ENCODE measurements around the gene SERINC4.

SERINC4 gene

GRCh38 chr15:43749690-43750345, 50.2 kb downstream of the SERINC4 start:
- TF ChIP-seq RAD21 (IDR thresholded peaks at IDR 0.05; ENCODE audit: low read depth), result no peak
- TF ChIP-seq EP300 (IDR thresholded peaks at IDR 0.05; ENCODE audit: borderline replicate concordance), result no peak
- TF ChIP-seq CREB1 (IDR thresholded peaks at IDR 0.05; ENCODE audit: low read depth), result no peak
- TF ChIP-seq ZBTB7A (IDR thresholded peaks at IDR 0.05; ENCODE audit: low read depth), result no peak
- no peak for TF ChIP-seq FOXM1 (IDR thresholded peaks at IDR 0.05; ENCODE audit: borderline replicate concordance, low read depth)
- TF ChIP-seq EGR1 (IDR thresholded peaks at IDR 0.05), result no peak
- TF ChIP-seq YY1 (IDR thresholded peaks at IDR 0.05; ENCODE audit: low read depth), result no peak
- TF ChIP-seq TEAD4 (IDR thresholded peaks at IDR 0.05), result no peak
- no peak for TF ChIP-seq NFIC (IDR thresholded peaks at IDR 0.05)
- TF ChIP-seq USF1 (IDR thresholded peaks at IDR 0.05), result no peak
- TF ChIP-seq MAX (IDR thresholded peaks at IDR 0.05), result no peak
- no peak for TF ChIP-seq REST (IDR thresholded peaks at IDR 0.05; ENCODE audit: low read depth)
- TF ChIP-seq TCF12 (IDR thresholded peaks at IDR 0.05; ENCODE audit: low read depth), result no peak

- TF ChIP-seq EGR1 (IDR thresholded peaks at IDR 0.05) (no peak), FOXM1 (IDR thresholded peaks at IDR 0.05; ENCODE audit: borderline replicate concordance, low read depth) (no peak), CREB1 (IDR thresholded peaks at IDR 0.05; ENCODE audit: low read depth) (no peak), NFIC (IDR thresholded peaks at IDR 0.05) (no peak), TEAD4 (IDR thresholded peaks at IDR 0.05) (no peak), USF1 (IDR thresholded peaks at IDR 0.05) (no peak), CEBPB (IDR thresholded peaks at IDR 0.05) (no peak), YY1 (IDR thresholded peaks at IDR 0.05; ENCODE audit: low read depth) (no peak), ZBTB7A (IDR thresholded peaks at IDR 0.05; ENCODE audit: low read depth) (no peak), REST (IDR thresholded peaks at IDR 0.05; ENCODE audit: low read depth) (no peak), TAF1 (IDR thresholded peaks at IDR 0.05; ENCODE audit: low read depth) (no peak), RAD21 (IDR thresholded peaks at IDR 0.05; ENCODE audit: low read depth) (no peak), EP300 (IDR thresholded peaks at IDR 0.05; ENCODE audit: borderline replicate concordance) (no peak), TCF12 (IDR thresholded peaks at IDR 0.05; ENCODE audit: low read depth) (no peak)
Measured at GRCh38 chr15:43748376-43748775, 51.6 kb downstream of the SERINC4 start.

- TF ChIP-seq EGR1 (IDR thresholded peaks at IDR 0.05), result peak; percentile 28; the same call in 1 of the 2 replicates
- peak; percentile 5; the same call in 1 of the 2 replicates for TF ChIP-seq TEAD4 (IDR thresholded peaks at IDR 0.05)
- TF ChIP-seq TCF12 (IDR thresholded peaks at IDR 0.05; ENCODE audit: low read depth), result peak; percentile 24; the same call in 1 of the 2 replicates
- peak; percentile 21; the same call in 1 of the 2 replicates for TF ChIP-seq YY1 (IDR thresholded peaks at IDR 0.05; ENCODE audit: low read depth)
- peak; percentile 76 for TF ChIP-seq MAX (IDR thresholded peaks at IDR 0.05)
- peak; percentile 83 for TF ChIP-seq TAF1 (IDR thresholded peaks at IDR 0.05; ENCODE audit: low read depth)
Measured at GRCh38 chr15:43746245-43746902, 53.6 kb downstream of the SERINC4 start, which contains the start of gene PDIA3. TSS of gene PDIA3 (plus strand) at chr15:43746438. CDS start at chr15:43746540, 102 bp downstream.

Data from Ishikawa (cell line).